Measurements from ENCODE around the gene HOXA13.

Gene HOXA13

GRCh38 chr7:27193335-27194001 is 6.4 kb downstream of the HOXA13 start:
- peak; percentile 50 for DNase-seq (ENCODE audit: low read depth, low spot score)

- peak; percentile 22 for DNase-seq (ENCODE audit: low read depth, low spot score)
These were observed 7.2 kb downstream of the HOXA13 start for GRCh38 chr7:27192546-27193334.

- peak; percentile 58 for DNase-seq (ENCODE audit: low read depth, low spot score)
These were observed 7.9 kb downstream of the HOXA13 start for GRCh38 chr7:27191833-27192545.

- peak; percentile 32 for DNase-seq (ENCODE audit: low read depth, low spot score)
These were observed 8.6 kb downstream of the HOXA13 start for GRCh38 chr7:27191161-27191731.

GRCh38 chr7:27189997-27190748 is 9.7 kb downstream of the HOXA13 start:
- no peak for DNase-seq (ENCODE audit: low read depth, low spot score)

- DNase-seq (ENCODE audit: low read depth, low spot score), result peak; percentile 55
These were observed 10.4 kb downstream of the HOXA13 start for GRCh38 chr7:27189295-27189996.

- DNase-seq (ENCODE audit: low read depth, low spot score), result peak; percentile 55
These were observed 11.3 kb downstream of the HOXA13 start for GRCh38 chr7:27188386-27189294.

- DNase-seq (ENCODE audit: low read depth, low spot score), result peak; percentile 43
These were observed 12.2 kb downstream of the HOXA13 start for GRCh38 chr7:27187475-27188385.

GRCh38 chr7:27186668-27187474 is 13.0 kb downstream of the HOXA13 start:
- DNase-seq (ENCODE audit: low read depth, low spot score), result peak; percentile 10

GRCh38 chr7:27185854-27186667 is 13.8 kb downstream of the HOXA13 start:
- peak; percentile 44 for DNase-seq (ENCODE audit: low read depth, low spot score)

- peak; percentile 67 for DNase-seq (ENCODE audit: low read depth, low spot score)
These were observed 14.7 kb downstream of the HOXA13 start, which contains the start of gene HOXA11 for GRCh38 chr7:27185013-27185853. TSS of gene HOXA11 (minus strand) at chr7:27185232. CDS start at chr7:27185144, 88 bp downstream.

- peak; percentile 47 for DNase-seq (ENCODE audit: low read depth, low spot score)
These were observed 15.4 kb downstream of the HOXA13 start for GRCh38 chr7:27184337-27185012.

GRCh38 chr7:27183682-27184336 is 16.1 kb downstream of the HOXA13 start:
- DNase-seq (ENCODE audit: low read depth, low spot score), result no peak

- DNase-seq (ENCODE audit: low read depth, low spot score), result peak; percentile 95
These were observed 16.8 kb downstream of the HOXA13 start for GRCh38 chr7:27182861-27183681.

All from ELF-1 (cell line).